Panc1 (cell line): ENCODE data around the gene CDK5. TPM values are rescaled to one million over a fixed set of nuclear protein-coding genes. Genes with fewer than 3 reads are reported as not detected.

ENCODE experiments used
- ATAC-seq: fragments of 200-7000 bp; cut with Tn5 transposase; 2 replicates; pipeline ENCODE4 v1.9.1; 2020; ENCODE audit warnings: mild to moderate bottlenecking, moderate library complexity
- BruUV-seq: library from RNA; stranded (reverse); fragments of 400-500 nt; replicated peaks from 2 replicates; lab custom pipeline; 2021; lab: Mats Ljungman, UMichigan
- CTCF ChIA-PET: fragments of 300-600 bp; sonication (Branson Sonifier 250); formaldehyde crosslinking; loops from one replicate; lab custom pipeline; 2022; ENCODE audit warnings: antibody characterized with exemption; lab: Charles Lee
- POLR2A ChIA-PET: fragments of 300-600 bp; sonication (Branson Sonifier 250); formaldehyde crosslinking; loops from one replicate; lab custom pipeline; 2022; ENCODE audit warnings: antibody characterized with exemption; lab: Charles Lee
- DNase-seq: peaks from one replicate; pipeline ENCODE4 v3.0.0-alpha.2; 2010; ENCODE audit warnings: low read depth, low spot score
- H3K27ac ChIP-seq: 2 replicates; pipeline ENCODE4 v1.5.1; 2011; ENCODE audit warnings: mild to moderate bottlenecking, low read length, inconsistent platforms
- H3K27me3 ChIP-seq: fragments of 200-500 bp; sonication (Bioruptor generic); 2 replicates; pipeline ENCODE4 v1.6.0; 2014; ENCODE audit warnings: low read length, inconsistent platforms; ENCODE audit not compliant: control insufficient read depth, insufficient read depth
- H3K36me3 ChIP-seq: fragments of 200-500 bp; sonication (Bioruptor generic); 2 replicates; pipeline ENCODE4 v1.5.1; 2014; ENCODE audit warnings: inconsistent platforms, mild to moderate bottlenecking, low read length, moderate library complexity; ENCODE audit not compliant: control insufficient read depth, insufficient read depth
- H3K4me1 ChIP-seq: 2 replicates; pipeline ENCODE4 v1.5.1; 2011; ENCODE audit warnings: inconsistent platforms, mild to moderate bottlenecking, low read length, moderate library complexity; ENCODE audit not compliant: control insufficient read depth, insufficient read depth
- H3K4me3 ChIP-seq, 2 experiments: 2 replicates each; pipeline ENCODE4 v1.5.1; 2011 to 2012; ENCODE audit warnings: low read depth in 2 of 2, low read length in 2 of 2, mild to moderate bottlenecking in 2 of 2, inconsistent platforms in 1 of 2, moderate library complexity in 1 of 2
- H3K9me3 ChIP-seq: fragments of 200-500 bp; sonication (Bioruptor generic); 2 replicates; pipeline ENCODE4 v1.5.1; 2014; ENCODE audit warnings: low read depth, mild to moderate bottlenecking, inconsistent platforms, low read length, moderate library complexity; ENCODE audit not compliant: control insufficient read depth, insufficient read depth
- CTCF ChIP-seq: fragments of 450-650 bp; IDR thresholded peaks from 2 replicates; pipeline ENCODE4 v1.5.1; 2017; ENCODE audit warnings: mild to moderate bottlenecking
- POLR2AphosphoS5 ChIP-seq: IDR thresholded peaks from 2 replicates; pipeline ENCODE4 v1.6.1; 2012; ENCODE audit warnings: mild to moderate bottlenecking, low read depth, low read length, moderate library complexity
- SIN3A ChIP-seq: IDR thresholded peaks from 2 replicates; pipeline ENCODE4 v1.6.1; 2012; ENCODE audit warnings: low read depth, mild to moderate bottlenecking, low read length, moderate library complexity, borderline replicate concordance; ENCODE audit not compliant: insufficient read depth
- TCF7L2 ChIP-seq: IDR thresholded peaks from 2 replicates; pipeline ENCODE4 v1.6.1; 2011; ENCODE audit warnings: mild to moderate bottlenecking, low read depth, low read length, inconsistent platforms
- in situ Hi-C: cut with HindIII; loops from 2 replicates; pipeline ENCODE4 v1.10.0; 2016; ENCODE audit warnings: low sequenced_read_pairs, low pct_unique_long_range_greater_than_20kb
- intact Hi-C: fragments of 100-400 bp; cut with micrococcal nuclease; formaldehyde crosslinking; loops from one replicate; pipeline ENCODE4 v1.10.0; 2022; ENCODE audit not compliant: unreplicated experiment
- total RNA-seq: library from RNA; stranded (reverse); gene quantifications from one replicate; pipeline ENCODE4 v1.2.1, GENCODE V29; 2021; ENCODE audit not compliant: unreplicated experiment
- TF ChIP-seq, protein P1 (sequence below), 2 experiments: IDR thresholded peaks; 2 replicates each; pipeline ENCODE4 v1.6.1; 2011 to 2012; ENCODE audit warnings: low read depth in 2 of 2, control low read depth in 1 of 2, low read length in 1 of 2, mild to moderate bottlenecking in 1 of 2, moderate library complexity in 1 of 2; ENCODE audit not compliant: insufficient read depth in 1 of 2

The CDK5 gene
- total RNA-seq, 1 experiment from 2014 or later: 25.6 TPM

GRCh38 chr7:151069841-151070573, 12.3 kb upstream of the CDK5 start:
- H3K27me3 ChIP-seq: no peaks in the 10 kb centered on the region
- intact Hi-C loops: no loop called here
- no peaks in the 10 kb centered on the region for H3K9me3 ChIP-seq
- ChIA-PET CTCF (no interaction called here), POLR2A (no interaction called here)
- peaks cover 19% of the 10 kb centered on the region for H3K36me3 ChIP-seq
- H3K4me3 ChIP-seq: no peak overlapping the region
- in situ Hi-C loops: no loop called here
- H3K27ac ChIP-seq: no peak overlapping the region
- DNase-seq (no peak), ATAC-seq (no peak)
- peaks cover under 1% of the 10 kb centered on the region; the same call in 1 of the 2 replicates for H3K4me1 ChIP-seq
- BruUV-seq: no TSS peak
- TF ChIP-seq, protein P1, sequence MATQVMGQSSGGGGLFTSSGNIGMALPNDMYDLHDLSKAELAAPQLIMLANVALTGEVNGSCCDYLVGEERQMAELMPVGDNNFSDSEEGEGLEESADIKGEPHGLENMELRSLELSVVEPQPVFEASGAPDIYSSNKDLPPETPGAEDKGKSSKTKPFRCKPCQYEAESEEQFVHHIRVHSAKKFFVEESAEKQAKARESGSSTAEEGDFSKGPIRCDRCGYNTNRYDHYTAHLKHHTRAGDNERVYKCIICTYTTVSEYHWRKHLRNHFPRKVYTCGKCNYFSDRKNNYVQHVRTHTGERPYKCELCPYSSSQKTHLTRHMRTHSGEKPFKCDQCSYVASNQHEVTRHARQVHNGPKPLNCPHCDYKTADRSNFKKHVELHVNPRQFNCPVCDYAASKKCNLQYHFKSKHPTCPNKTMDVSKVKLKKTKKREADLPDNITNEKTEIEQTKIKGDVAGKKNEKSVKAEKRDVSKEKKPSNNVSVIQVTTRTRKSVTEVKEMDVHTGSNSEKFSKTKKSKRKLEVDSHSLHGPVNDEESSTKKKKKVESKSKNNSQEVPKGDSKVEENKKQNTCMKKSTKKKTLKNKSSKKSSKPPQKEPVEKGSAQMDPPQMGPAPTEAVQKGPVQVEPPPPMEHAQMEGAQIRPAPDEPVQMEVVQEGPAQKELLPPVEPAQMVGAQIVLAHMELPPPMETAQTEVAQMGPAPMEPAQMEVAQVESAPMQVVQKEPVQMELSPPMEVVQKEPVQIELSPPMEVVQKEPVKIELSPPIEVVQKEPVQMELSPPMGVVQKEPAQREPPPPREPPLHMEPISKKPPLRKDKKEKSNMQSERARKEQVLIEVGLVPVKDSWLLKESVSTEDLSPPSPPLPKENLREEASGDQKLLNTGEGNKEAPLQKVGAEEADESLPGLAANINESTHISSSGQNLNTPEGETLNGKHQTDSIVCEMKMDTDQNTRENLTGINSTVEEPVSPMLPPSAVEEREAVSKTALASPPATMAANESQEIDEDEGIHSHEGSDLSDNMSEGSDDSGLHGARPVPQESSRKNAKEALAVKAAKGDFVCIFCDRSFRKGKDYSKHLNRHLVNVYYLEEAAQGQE (IDR thresholded peaks at IDR 0.05; ENCODE audit: insufficient read depth in 1 of 2, low read depth in 2 of 2, low read length in 1 of 2): no peak
- TF ChIP-seq SIN3A: no peak
- no peak for TF ChIP-seq CTCF
- TF ChIP-seq POLR2AphosphoS5: no peak
- TF ChIP-seq TCF7L2: no peak

DNA sequence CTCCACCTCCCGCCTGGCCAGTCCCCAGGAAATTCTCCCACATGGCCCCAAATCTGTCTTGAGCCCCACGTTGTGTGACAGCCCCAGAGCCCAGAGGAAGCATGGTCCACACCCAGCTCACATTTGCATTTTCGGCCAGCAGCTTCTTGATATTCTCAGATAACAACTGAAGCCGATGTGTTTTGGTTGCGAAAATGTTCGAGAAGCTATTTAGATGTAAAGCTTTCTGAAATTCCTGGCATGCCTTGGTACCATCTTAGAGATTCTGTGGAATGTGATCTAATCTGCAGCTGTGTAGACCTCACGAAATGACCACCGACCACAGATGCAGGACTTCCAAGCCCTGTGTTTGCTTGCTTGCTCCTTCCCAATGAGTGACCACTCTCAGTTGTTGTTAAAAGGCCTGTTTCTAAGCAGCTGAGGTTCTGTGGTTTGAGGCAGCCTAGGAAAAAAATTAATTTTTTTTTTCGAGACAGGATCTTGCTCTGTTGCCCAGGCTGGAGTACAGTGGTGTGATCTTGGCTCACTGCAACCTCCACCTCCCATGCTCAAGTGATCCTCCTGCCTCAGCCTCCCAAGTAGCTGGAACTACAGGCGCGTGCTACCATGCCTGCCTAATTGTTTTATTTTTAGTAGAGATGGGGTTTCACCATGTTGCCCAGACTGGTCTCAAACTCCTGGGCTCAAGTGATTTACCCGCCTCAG, 10.5 kb upstream of the CDK5 start:
- peaks cover 4% of the 10 kb centered on the region; the same call in 1 of the 2 replicates for H3K4me1 ChIP-seq
- peaks cover 22% of the 10 kb centered on the region for H3K36me3 ChIP-seq
- ChIA-PET POLR2A (no interaction called here), CTCF (interaction anchor here (0.5 to 0.7 kb wide), 2 partner anchors 17 to 40 kb away, joined by 3 to 4 read pairs; partner anchors contain the start of gene ABCB8)
- H3K9me3 ChIP-seq: no peaks in the 10 kb centered on the region
- ATAC-seq (no peak), DNase-seq (no peak)
- intact Hi-C loops (no loop called here), in situ Hi-C loops (no loop called here)
- BruUV-seq: no TSS peak
- no peak for TF ChIP-seq CTCF
- no peak for TF ChIP-seq TCF7L2
- no peak for TF ChIP-seq POLR2AphosphoS5
- no peak for TF ChIP-seq SIN3A
- TF ChIP-seq, protein P1 (IDR thresholded peaks at IDR 0.05; ENCODE audit: insufficient read depth in 1 of 2, low read depth in 2 of 2, low read length in 1 of 2): no peak
- no peak overlapping the region for H3K27ac ChIP-seq
- no peak overlapping the region for H3K4me3 ChIP-seq
- no peaks in the 10 kb centered on the region for H3K27me3 ChIP-seq
